ENCODE data around the gene IL10. TPM values are rescaled to one million over a fixed set of nuclear protein-coding genes. Genes with fewer than 3 reads are reported as not detected.

IL10 gene
- total and polyA plus RNA-seq, 5 donors from 2014 or later, result 0.60 to 7.0 (median 3.2) TPM

DNA sequence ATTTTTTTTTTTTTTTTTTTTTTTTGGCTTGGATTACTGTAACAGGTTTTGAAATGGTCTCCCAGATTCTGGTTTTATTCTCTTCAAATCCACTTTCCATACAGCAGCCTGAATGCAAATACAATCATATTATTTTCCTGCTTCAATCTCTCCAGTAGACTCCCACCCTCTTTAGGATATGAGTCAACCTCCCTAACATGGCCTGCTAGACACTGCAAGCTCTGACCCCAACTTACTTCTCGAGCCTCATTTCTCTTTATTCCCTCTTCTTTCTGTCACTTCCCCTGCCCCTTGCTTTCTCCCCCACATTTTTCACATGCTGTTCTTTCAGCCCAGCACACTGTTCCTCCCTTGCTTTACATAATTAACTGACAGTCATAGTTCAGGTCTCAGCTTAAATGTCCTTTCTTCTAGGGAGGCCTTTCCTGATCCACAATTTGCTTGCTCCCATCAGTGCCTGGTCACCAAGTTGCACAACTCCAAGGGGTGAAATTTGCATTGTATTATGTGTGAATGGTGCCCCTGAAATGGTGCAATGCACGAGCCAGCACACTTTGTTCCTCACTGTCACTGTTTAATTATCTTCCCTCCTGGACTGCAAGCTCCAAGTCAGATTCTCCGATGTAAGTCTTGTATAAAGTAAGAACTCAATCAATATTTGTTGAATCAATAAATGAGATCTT, 23.8 kb downstream of the IL10 start:
- Histone ChIP-seq H3K27ac (ENCODE audit: insufficient read depth, low read length, poor library complexity, severe bottlenecking) (no peak overlapping the region), H3K4me1 (ENCODE audit: control insufficient read depth, insufficient read depth, low read length, poor library complexity, severe bottlenecking) (peaks cover 10% of the 10 kb centered on the region), H3K9me3 (ENCODE audit: control insufficient read depth in 2 of 2, low read length in 2 of 2) (no peaks in the 10 kb centered on the region), H3K27me3 (ENCODE audit: control insufficient read depth, insufficient read depth, low read length) (peaks cover 2% of the 10 kb centered on the region), H3K4me3 (ENCODE audit: low read depth, low read length) (no peak overlapping the region), H3K36me3 (ENCODE audit: control insufficient read depth, insufficient read depth, low read length) (no peaks in the 10 kb centered on the region)
- Mint-ChIP-seq H3K4me3 (no peak overlapping the region), H3K36me3 (no peaks in the 10 kb centered on the region), H3K4me1 (peaks cover 11 to 23% (median 17%) of the 10 kb centered on the region in 4 donors), H3K27me3 (no peaks in the 10 kb centered on the region), H3K9me3 (peaks cover 0 to 1% (median 0%) of the 10 kb centered on the region in 7 donors), H3K27ac (no peak overlapping the region)
- no peak for ATAC-seq (ENCODE audit: low read depth in 2 of 2)
- DNase-seq, result no peak

DNA sequence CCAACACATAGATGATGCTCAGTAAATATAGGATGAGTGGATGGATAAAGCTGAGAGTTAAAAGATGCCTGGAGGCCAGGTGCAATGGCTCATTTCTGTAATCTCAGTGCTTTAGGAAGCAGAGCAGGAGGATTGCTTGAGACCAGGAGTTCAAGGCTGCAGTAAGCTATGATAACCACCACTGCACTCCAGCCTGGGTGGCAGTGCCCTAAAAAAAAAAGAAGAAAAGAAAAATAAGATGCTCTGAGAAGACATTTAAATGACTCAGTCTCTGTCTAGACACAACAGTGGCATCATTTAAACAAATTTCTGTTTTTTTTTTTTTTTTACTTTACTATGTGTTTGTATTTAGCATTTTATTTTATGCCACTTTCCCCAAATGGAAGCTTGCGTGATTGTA, 27.0 kb downstream of the IL10 start:
- H3K27ac Mint-ChIP-seq, result peak overlapping the region in 1 of 3 donors; percentile 34
- DNase-seq (no peak), ATAC-seq (ENCODE audit: low read depth in 2 of 2) (peak; percentile 31 to 48)
- Histone ChIP-seq H3K27me3 (ENCODE audit: control insufficient read depth, insufficient read depth, low read length) (no peaks in the 10 kb centered on the region), H3K4me3 (ENCODE audit: low read depth, low read length) (no peak overlapping the region), H3K36me3 (ENCODE audit: control insufficient read depth, insufficient read depth, low read length) (no peaks in the 10 kb centered on the region), H3K4me1 (ENCODE audit: control insufficient read depth, insufficient read depth, low read length, poor library complexity, severe bottlenecking) (peaks cover 13% of the 10 kb centered on the region), H3K9me3 (ENCODE audit: control insufficient read depth in 2 of 2, low read length in 2 of 2) (no peaks in the 10 kb centered on the region), H3K27ac (ENCODE audit: insufficient read depth, low read length, poor library complexity, severe bottlenecking) (no peak overlapping the region)
- no peaks in the 10 kb centered on the region for H3K27me3 Mint-ChIP-seq
- no peaks in the 10 kb centered on the region for H3K36me3 Mint-ChIP-seq
- no peak overlapping the region for H3K4me3 Mint-ChIP-seq
- peaks cover 0 to 1% (median 0%) of the 10 kb centered on the region in 7 donors for H3K9me3 Mint-ChIP-seq
- peaks cover 10 to 40% (median 25%) of the 10 kb centered on the region in 4 donors for H3K4me1 Mint-ChIP-seq

DNA sequence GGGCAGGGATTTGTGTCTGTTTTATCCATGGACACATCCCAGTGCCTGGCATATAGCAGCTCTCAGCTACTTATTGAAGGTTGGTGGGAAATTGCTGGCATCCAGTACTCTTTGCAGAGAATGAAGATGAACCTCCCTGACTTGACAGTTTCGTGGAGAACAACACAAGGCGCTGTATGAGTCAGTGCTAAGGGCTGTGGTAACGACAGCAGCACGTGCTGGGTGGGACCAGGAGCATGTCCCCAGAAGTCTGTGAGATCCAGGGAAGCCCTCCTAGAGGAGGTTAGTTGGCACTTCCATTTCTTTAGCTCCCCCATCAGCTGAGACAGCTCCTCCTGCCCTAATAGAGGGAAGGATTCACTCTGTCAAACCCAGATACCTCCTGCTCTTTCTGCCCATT, 27.6 kb downstream of the IL10 start:
- H3K27me3 ChIP-seq (ENCODE audit: control insufficient read depth, insufficient read depth, low read length), result no peaks in the 10 kb centered on the region
- Mint-ChIP-seq H3K36me3 (no peaks in the 10 kb centered on the region), H3K27me3 (no peaks in the 10 kb centered on the region), H3K4me3 (peak overlapping the region in 1 of 4 donors; percentile 58), H3K4me1 (peaks cover 14 to 44% (median 29%) of the 10 kb centered on the region in 4 donors), H3K9me3 (peaks cover 0 to 1% (median 0%) of the 10 kb centered on the region in 7 donors), H3K27ac (peak overlapping the region in 1 of 3 donors; percentile 34)
- no peak overlapping the region for H3K4me3 ChIP-seq (ENCODE audit: low read depth, low read length)
- peaks cover 19% of the 10 kb centered on the region for H3K4me1 ChIP-seq (ENCODE audit: control insufficient read depth, insufficient read depth, low read length, poor library complexity, severe bottlenecking)
- H3K27ac ChIP-seq (ENCODE audit: insufficient read depth, low read length, poor library complexity, severe bottlenecking), result no peak overlapping the region
- no peaks in the 10 kb centered on the region for H3K36me3 ChIP-seq (ENCODE audit: control insufficient read depth, insufficient read depth, low read length)
- ATAC-seq (ENCODE audit: low read depth in 2 of 2), result peak; percentile 47
- no peaks in the 10 kb centered on the region for H3K9me3 ChIP-seq (ENCODE audit: control insufficient read depth in 2 of 2, low read length in 2 of 2)
- DNase-seq, result peak in 1 of 3 donors; percentile 41

DNA sequence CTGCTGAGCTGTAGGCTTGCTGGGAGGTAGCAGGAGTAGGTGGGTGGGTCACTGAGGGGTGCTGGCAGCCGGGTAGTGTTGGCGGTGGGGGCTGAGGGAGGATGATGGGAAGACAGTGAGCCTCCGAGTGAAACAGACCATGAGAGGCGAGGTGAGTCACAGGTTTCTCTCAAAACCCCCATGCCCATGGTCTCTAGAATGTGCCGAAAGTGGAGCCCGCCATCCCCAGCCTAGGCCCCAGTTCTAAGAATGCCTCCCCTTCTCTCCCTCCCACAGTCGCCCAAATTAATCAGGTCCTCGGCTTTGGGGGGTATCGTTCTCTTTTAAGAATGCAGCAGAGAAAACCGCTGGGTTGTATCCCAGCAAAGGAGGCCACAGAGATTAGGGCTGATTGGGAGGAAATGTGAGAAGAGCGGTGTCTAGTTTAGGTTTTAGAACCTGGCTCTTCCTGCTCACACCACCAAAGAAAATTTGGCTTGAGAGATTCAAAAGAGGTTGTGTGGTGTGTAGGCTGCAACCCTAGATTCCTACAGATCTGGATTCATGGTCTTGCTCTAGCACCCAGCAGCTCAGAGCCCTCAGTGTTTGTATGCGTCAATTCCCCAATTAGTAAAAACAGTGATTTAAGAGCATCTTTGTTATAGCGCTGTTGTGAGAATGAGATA, 29.4 kb downstream of the IL10 start:
- peak in 1 of 2 donors; percentile 26 for ATAC-seq (ENCODE audit: low read depth in 2 of 2)
- Histone ChIP-seq H3K27ac (ENCODE audit: insufficient read depth, low read length, poor library complexity, severe bottlenecking) (no peak overlapping the region), H3K9me3 (ENCODE audit: control insufficient read depth in 2 of 2, low read length in 2 of 2) (no peaks in the 10 kb centered on the region), H3K27me3 (ENCODE audit: control insufficient read depth, insufficient read depth, low read length) (no peaks in the 10 kb centered on the region), H3K4me1 (ENCODE audit: control insufficient read depth, insufficient read depth, low read length, poor library complexity, severe bottlenecking) (peaks cover 38% of the 10 kb centered on the region), H3K4me3 (ENCODE audit: low read depth, low read length) (no peak overlapping the region), H3K36me3 (ENCODE audit: control insufficient read depth, insufficient read depth, low read length) (no peaks in the 10 kb centered on the region)
- no peaks in the 10 kb centered on the region for H3K36me3 Mint-ChIP-seq
- no peak overlapping the region for H3K4me3 Mint-ChIP-seq
- H3K4me1 Mint-ChIP-seq, result peaks cover 18 to 63% (median 47%) of the 10 kb centered on the region in 4 donors
- H3K27me3 Mint-ChIP-seq, result no peaks in the 10 kb centered on the region
- H3K27ac Mint-ChIP-seq, result peak overlapping the region; percentile 38 to 79 (median 77)
- peaks cover 0 to 1% (median 0%) of the 10 kb centered on the region in 7 donors for H3K9me3 Mint-ChIP-seq
- DNase-seq, result no peak

DNA sequence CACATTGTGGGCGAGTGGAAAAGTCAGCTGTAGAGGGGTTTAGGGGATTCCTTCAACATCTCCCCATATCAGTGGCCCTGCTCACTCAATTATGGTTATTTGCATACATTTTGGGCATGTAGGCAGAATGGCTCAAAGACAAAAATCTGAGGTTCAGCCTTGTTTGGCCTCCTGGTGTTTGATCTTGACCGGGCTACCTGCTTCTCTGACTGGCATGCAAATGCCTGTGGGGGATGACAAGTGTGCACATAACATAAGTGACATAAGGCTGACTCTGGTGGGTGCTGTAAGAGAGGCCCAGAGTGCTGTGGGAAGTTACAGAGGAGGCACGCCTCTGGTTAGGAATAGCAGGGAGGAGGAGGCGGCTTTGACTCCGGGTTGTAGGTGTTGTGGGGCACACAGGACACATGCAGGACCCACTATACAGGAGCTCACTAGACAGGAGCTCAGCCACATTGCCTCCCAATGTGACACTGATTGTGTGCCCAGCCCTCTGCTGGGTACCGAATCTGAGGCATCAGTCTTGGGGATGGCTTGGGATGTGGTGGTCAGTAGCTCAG, 31.1 kb downstream of the IL10 start:
- H3K27ac Mint-ChIP-seq, result peak overlapping the region in 2 of 3 donors; percentile 35 to 51
- no peaks in the 10 kb centered on the region for H3K27me3 ChIP-seq (ENCODE audit: control insufficient read depth, insufficient read depth, low read length)
- ATAC-seq (ENCODE audit: low read depth in 2 of 2), result no peak
- H3K4me1 Mint-ChIP-seq, result peaks cover 18 to 73% (median 58%) of the 10 kb centered on the region in 4 donors
- no peaks in the 10 kb centered on the region for H3K9me3 ChIP-seq (ENCODE audit: control insufficient read depth in 2 of 2, low read length in 2 of 2)
- H3K4me3 Mint-ChIP-seq, result no peak overlapping the region
- no peaks in the 10 kb centered on the region for H3K36me3 Mint-ChIP-seq
- no peaks in the 10 kb centered on the region for H3K27me3 Mint-ChIP-seq
- H3K27ac ChIP-seq (ENCODE audit: insufficient read depth, low read length, poor library complexity, severe bottlenecking), result no peak overlapping the region
- no peaks in the 10 kb centered on the region for H3K9me3 Mint-ChIP-seq
- H3K4me3 ChIP-seq (ENCODE audit: low read depth, low read length), result no peak overlapping the region
- DNase-seq, result no peak
- no peaks in the 10 kb centered on the region for H3K36me3 ChIP-seq (ENCODE audit: control insufficient read depth, insufficient read depth, low read length)
- peaks cover 52% of the 10 kb centered on the region for H3K4me1 ChIP-seq (ENCODE audit: control insufficient read depth, insufficient read depth, low read length, poor library complexity, severe bottlenecking)

DNA sequence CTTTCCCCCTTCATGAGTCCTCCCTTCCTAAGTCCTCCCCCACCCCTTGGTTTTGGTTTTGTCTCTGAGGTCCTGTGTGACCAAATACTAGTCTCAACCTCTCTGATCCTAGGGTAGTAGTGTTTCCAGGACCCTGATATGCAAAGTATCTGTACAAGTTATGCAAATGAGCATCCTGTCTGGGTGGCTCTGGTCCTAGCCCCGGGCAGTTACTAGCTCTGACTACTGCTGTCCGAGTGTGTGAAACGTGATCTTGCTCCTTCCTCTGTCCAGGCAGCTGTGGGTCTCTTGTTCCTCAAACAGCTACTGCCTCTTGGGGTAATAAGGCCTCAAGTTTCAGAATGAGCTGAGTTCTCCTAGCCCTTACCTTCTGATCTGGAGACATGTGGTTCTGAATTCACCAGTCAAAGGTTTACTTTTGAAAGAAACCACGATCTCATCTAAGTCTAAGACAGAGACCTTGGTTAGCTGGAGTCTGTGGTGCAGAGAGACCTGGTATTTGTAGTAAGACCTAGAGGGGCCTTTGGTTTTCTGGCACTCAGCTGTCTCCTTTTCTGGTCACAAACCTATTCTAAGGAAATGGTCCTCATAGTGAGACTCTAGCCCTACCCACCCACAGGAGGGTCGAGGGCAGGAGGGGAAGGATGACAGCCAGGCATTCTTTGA, 32.8 kb downstream of the IL10 start:
- Histone ChIP-seq H3K27ac (ENCODE audit: insufficient read depth, low read length, poor library complexity, severe bottlenecking) (peak overlapping the region; percentile 48), H3K36me3 (ENCODE audit: control insufficient read depth, insufficient read depth, low read length) (no peaks in the 10 kb centered on the region), H3K9me3 (ENCODE audit: control insufficient read depth in 2 of 2, low read length in 2 of 2) (no peaks in the 10 kb centered on the region), H3K27me3 (ENCODE audit: control insufficient read depth, insufficient read depth, low read length) (no peaks in the 10 kb centered on the region), H3K4me3 (ENCODE audit: low read depth, low read length) (peak overlapping the region; percentile 26), H3K4me1 (ENCODE audit: control insufficient read depth, insufficient read depth, low read length, poor library complexity, severe bottlenecking) (peaks cover 60% of the 10 kb centered on the region)
- Mint-ChIP-seq H3K9me3 (no peaks in the 10 kb centered on the region), H3K4me3 (peak overlapping the region in 2 of 4 donors; percentile 9 to 67), H3K27me3 (no peaks in the 10 kb centered on the region), H3K36me3 (no peaks in the 10 kb centered on the region), H3K27ac (peak overlapping the region; percentile 60 to 96 (median 84)), H3K4me1 (peaks cover 20 to 78% (median 63%) of the 10 kb centered on the region in 4 donors)
- DNase-seq (peak in 2 of 3 donors; percentile 45 to 60), ATAC-seq (ENCODE audit: low read depth in 2 of 2) (peak; percentile 57 to 63)

All from CD4-positive, CD25-positive, alpha-beta regulatory T cell (primary cell).